H1 (cell line): ENCODE data around the gene LRRC42. TPM values are rescaled to one million over a fixed set of nuclear protein-coding genes. Genes with fewer than 3 reads are reported as not detected.

Experiments
- PHF8 ChIP-seq: fragments of 200-600 bp; sonication (generic); conservative IDR thresholded peaks from 2 replicates; pipeline ENCODE4 v1.7.1; 2012; ENCODE audit warnings: low read depth, mild to moderate bottlenecking, inconsistent platforms, low read length, moderate library complexity
- polyA plus RNA-seq, 7 experiments: library from polyadenylated mRNA; depleted of rRNA in 3 of 7; stranded (reverse) in 5 of 7; unstranded in 2 of 7; fragments of >200 nt in 5 of 7; fragments of 200-250 nt in 2 of 7; gene quantifications; 1 replicate in 5 of 7; 2 replicates in 1 of 7; 4 replicates in 1 of 7; pipeline versions ENCODE4 v1.2.1 to v1.2.3, GENCODE V29; 2011 to 2013; ENCODE audit warnings: missing spikeins in 2 of 7, mixed read lengths in 2 of 7
- total RNA-seq: library from RNA; stranded (reverse); fragmentation: NEBNext Ultra II Directional; extraction: Animal tissue kit (Norgen Biotek cat#: 25700); gene quantifications from 2 replicates; pipeline ENCODE4 v1.2.1, GENCODE V29; 2021

LRRC42 gene
- total and polyA plus RNA-seq, 2 of the 8 experiments (the other 6 are each of a cell fraction or from before 2014, with no cell fraction given) = 38.2 to 54.1 TPM

- no peak for TF ChIP-seq PHF8
Observed at GRCh38 chr1:54016343-54017282, 70.5 kb downstream of the LRRC42 start (continued).

Other genes with a start within 250 kb of the LRRC42 start
- gene GLIS1, start 207.2 kb upstream of the LRRC42 start, total RNA-seq = 0.21 and 0.22 TPM in 2 replicates
- 0.15 and 0.17 TPM in 2 replicates for gene GLIS1, start 207.2 kb upstream of the LRRC42 start, polyA plus RNA-seq (2011; rRNA removed)
- 57.0 and 62.9 TPM in 2 replicates for gene NDC1, start 108.1 kb upstream of the LRRC42 start, total RNA-seq
- gene NDC1, start 108.1 kb upstream of the LRRC42 start, polyA plus RNA-seq (2011; rRNA removed) = 38.5 and 66.1 TPM in 2 replicates
- gene YIPF1, start 56.6 kb upstream of the LRRC42 start, total RNA-seq = 31.8 and 32.6 TPM in 2 replicates
- gene YIPF1, start 56.6 kb upstream of the LRRC42 start, polyA plus RNA-seq (2011; rRNA removed) = 31.3 and 53.7 TPM in 2 replicates
- not detected in 2 replicates for gene DIO1, start 52.2 kb upstream of the LRRC42 start, total RNA-seq
- gene DIO1, start 52.2 kb upstream of the LRRC42 start, polyA plus RNA-seq (2011; rRNA removed) = 0.14 and 0.39 TPM in 2 replicates
- gene IFT25, start 651 bp upstream of the LRRC42 start, total RNA-seq = 29.7 and 36.3 TPM in 2 replicates
- 11.3 and 15.0 TPM in 2 replicates for gene IFT25, start 651 bp upstream of the LRRC42 start, polyA plus RNA-seq (2011; rRNA removed)
- gene LDLRAD1, start 71.8 kb downstream of the LRRC42 start, total RNA-seq = not detected in 2 replicates
- gene LDLRAD1, start 71.8 kb downstream of the LRRC42 start, polyA plus RNA-seq (2011; rRNA removed) = not detected in 2 replicates
- gene TMEM59, start 106.9 kb downstream of the LRRC42 start, total RNA-seq = 123 and 139 TPM in 2 replicates
- 71.2 and 116 TPM in 2 replicates for gene TMEM59, start 106.9 kb downstream of the LRRC42 start, polyA plus RNA-seq (2011; rRNA removed)
- gene TCEANC2, start 107.3 kb downstream of the LRRC42 start, total RNA-seq = 6.4 and 8.2 TPM in 2 replicates
- 4.0 and 4.2 TPM in 2 replicates for gene TCEANC2, start 107.3 kb downstream of the LRRC42 start, polyA plus RNA-seq (2011; rRNA removed)
- not detected in 2 replicates for gene CDCP2, start 206.7 kb downstream of the LRRC42 start, total RNA-seq
- not detected in 2 replicates for gene CDCP2, start 206.7 kb downstream of the LRRC42 start, polyA plus RNA-seq (2011; rRNA removed)